Endothelial cell of umbilical vein (primary cell): ENCODE measurements around the gene ATAT1. TPM values are rescaled to one million over a fixed set of nuclear protein-coding genes. Genes with fewer than 3 reads are reported as not detected.

ENCODE experiments used
- BruUV-seq: library from RNA; stranded (reverse); fragments of 400-500 nt; replicated peaks from 2 replicates; lab custom pipeline; 2021; lab: Mats Ljungman, UMichigan
- CTCF ChIA-PET: fragments of 300-600, 350-600 bp; sonication (Branson Sonifier 250); formaldehyde crosslinking; loops from one replicate; lab custom pipeline; 2021; ENCODE audit warnings: antibody characterized with exemption, inconsistent platforms; lab: Charles Lee
- POLR2A ChIA-PET: fragments of 300-600, 350-600 bp; sonication (Branson Sonifier 250); formaldehyde crosslinking; loops from one replicate; lab custom pipeline; 2021; ENCODE audit warnings: antibody characterized with exemption, inconsistent platforms; lab: Charles Lee
- DNase-seq: peaks from one replicate; pipeline ENCODE4 v3.0.0-alpha.2; 2011; ENCODE audit warnings: low read depth, low spot score
- FAIRE-seq: peaks from 2 replicates; lab custom pipeline; 2011; peaks lifted over from hg19 to GRCh38; lab: Jason Lieb, UNC
- H2AFZ ChIP-seq: 2 replicates; pipeline ENCODE4 v1.6.0; 2012; ENCODE audit warnings: low read depth, low read length, control low read depth, inconsistent platforms
- H3K27ac ChIP-seq: 2 replicates; pipeline ENCODE4 v1.5.1; 2011; ENCODE audit warnings: low read depth, mild to moderate bottlenecking, control low read depth, low read length, moderate library complexity; ENCODE audit not compliant: insufficient read depth
- H3K27me3 ChIP-seq, 2 experiments: 2 replicates each; pipeline versions ENCODE4 v1.6.0 to v1.6.1; 2011; ENCODE audit warnings: low read length in 2 of 2, mixed read lengths in 1 of 2; ENCODE audit not compliant: control insufficient read depth in 2 of 2, insufficient read depth in 2 of 2
- H3K36me3 ChIP-seq, 2 experiments: 2 replicates in 1 of 2; 3 replicates in 1 of 2; pipeline ENCODE4 v1.5.1; 2011; ENCODE audit warnings: low read length in 2 of 2, mild to moderate bottlenecking in 1 of 2, moderate library complexity in 1 of 2; ENCODE audit not compliant: control insufficient read depth in 2 of 2, insufficient read depth in 2 of 2; ENCODE audit errors: extremely low read depth in 1 of 2
- H3K4me1 ChIP-seq: 3 replicates; pipeline ENCODE4 v1.5.1; 2011; ENCODE audit warnings: mild to moderate bottlenecking, low read length; ENCODE audit not compliant: control insufficient read depth, insufficient read depth; ENCODE audit errors: extremely low read depth
- H3K4me2 ChIP-seq: 2 replicates; pipeline ENCODE4 v1.6.1; 2011; ENCODE audit warnings: low read length, control low read depth, mixed read lengths; ENCODE audit not compliant: insufficient read depth
- H3K4me3 ChIP-seq, 3 experiments: fragments of 200-600 bp in 1 of 3; sonication (generic), shearing (Covaris generic) in 1 of 3; replicated peaks in 1 of 3; 2 replicates each; pipeline ENCODE4 v1.5.1; 2011 to 2016; ENCODE audit warnings: control low read depth in 3 of 3, low read length in 3 of 3, mild to moderate bottlenecking in 2 of 3, inconsistent platforms in 1 of 3, low read depth in 1 of 3, moderate library complexity in 1 of 3; ENCODE audit not compliant: insufficient read depth in 1 of 3
- H3K79me2 ChIP-seq: 2 replicates; pipeline ENCODE4 v1.6.0; 2012; ENCODE audit warnings: low read length, inconsistent platforms; ENCODE audit not compliant: control insufficient read depth, insufficient read depth
- H3K9ac ChIP-seq: replicated peaks from 2 replicates; pipeline ENCODE3; 2011; ENCODE audit warnings: low read length, control low read depth; ENCODE audit not compliant: insufficient read depth; ENCODE audit errors: extremely low read depth
- H3K9me1 ChIP-seq: replicated peaks from 3 replicates; pipeline ENCODE4 v1.6.0; 2011; ENCODE audit warnings: mild to moderate bottlenecking, low read length; ENCODE audit not compliant: control insufficient read depth, insufficient read depth; ENCODE audit errors: extremely low read depth
- H3K9me3 ChIP-seq: replicated peaks from 2 replicates; pipeline ENCODE4 v1.5.1; 2012; ENCODE audit warnings: low read length, inconsistent platforms; ENCODE audit not compliant: control insufficient read depth, insufficient read depth
- H4K20me1 ChIP-seq: replicated peaks from 2 replicates; pipeline ENCODE3; 2011; ENCODE audit warnings: mild to moderate bottlenecking, low read length; ENCODE audit not compliant: control insufficient read depth, insufficient read depth; ENCODE audit errors: extremely low read depth
- EZH2 ChIP-seq: IDR thresholded peaks from 2 replicates; pipeline ENCODE4 v1.6.1; 2012; ENCODE audit warnings: borderline replicate concordance, low read depth, mild to moderate bottlenecking, moderate library complexity, low read length, inconsistent platforms; ENCODE audit not compliant: severe bottlenecking
- FOS ChIP-seq: IDR thresholded peaks from 2 replicates; pipeline ENCODE4 v1.6.1; 2011; ENCODE audit warnings: mild to moderate bottlenecking, low read length, moderate library complexity, borderline replicate concordance; ENCODE audit not compliant: insufficient read depth
- GATA2 ChIP-seq: IDR thresholded peaks from 2 replicates; pipeline ENCODE4 v1.7.0; 2011; ENCODE audit warnings: low read depth, mild to moderate bottlenecking, moderate library complexity, mixed read lengths, low read length; ENCODE audit not compliant: insufficient read length, insufficient read depth
- POLR2A ChIP-seq: IDR thresholded peaks from 2 replicates; pipeline ENCODE4 v1.6.1; 2012; ENCODE audit warnings: low read depth, mild to moderate bottlenecking, control low read depth, low read length
- POLR2AphosphoS5 ChIP-seq: IDR thresholded peaks from 2 replicates; pipeline ENCODE4 v1.6.1; 2012; ENCODE audit warnings: low read depth, mild to moderate bottlenecking, control low read depth, low read length, moderate library complexity; ENCODE audit not compliant: insufficient read depth
- dilution Hi-C: fragments of 300-500 bp; cut with MboI; formaldehyde crosslinking; loops from one replicate; pipeline ENCODE4 v1.15.0; 2019; ENCODE audit warnings: low sequenced_read_pairs; ENCODE audit not compliant: extremely low pct_ligation_motif_present
- intact Hi-C: fragments of 100-400 bp; cut with micrococcal nuclease; formaldehyde crosslinking; loops from one replicate; pipeline ENCODE4 v1.10.0; 2022
- polyA plus RNA-seq, 4 experiments: library from polyadenylated mRNA; depleted of rRNA in 3 of 4; stranded (reverse) in 3 of 4; unstranded in 1 of 4; fragments of >200 nt; gene quantifications; 2 replicates each; pipeline versions ENCODE4 v1.2.1 to v1.2.3, GENCODE V29; 2011 to 2012; ENCODE audit warnings: missing spikeins in 1 of 4
- total RNA-seq: library from RNA; stranded (reverse); gene quantifications from 2 replicates; pipeline ENCODE4 v1.2.3, GENCODE V29; 2021

ATAT1 gene
- total and polyA plus RNA-seq, 2 donors (not counting 3 experiments of a cell fraction or from before 2014, with no cell fraction given) = 17.4 to 18.4 TPM

- TF ChIP-seq POLR2AphosphoS5 = peak; percentile 45
- TF ChIP-seq GATA2 = peak; percentile 51
- no peak for TF ChIP-seq FOS
- no peak for TF ChIP-seq EZH2
Observed at GRCh38 chr6:30599625-30600324, 26.9 kb upstream of the ATAT1 start.

DNA sequence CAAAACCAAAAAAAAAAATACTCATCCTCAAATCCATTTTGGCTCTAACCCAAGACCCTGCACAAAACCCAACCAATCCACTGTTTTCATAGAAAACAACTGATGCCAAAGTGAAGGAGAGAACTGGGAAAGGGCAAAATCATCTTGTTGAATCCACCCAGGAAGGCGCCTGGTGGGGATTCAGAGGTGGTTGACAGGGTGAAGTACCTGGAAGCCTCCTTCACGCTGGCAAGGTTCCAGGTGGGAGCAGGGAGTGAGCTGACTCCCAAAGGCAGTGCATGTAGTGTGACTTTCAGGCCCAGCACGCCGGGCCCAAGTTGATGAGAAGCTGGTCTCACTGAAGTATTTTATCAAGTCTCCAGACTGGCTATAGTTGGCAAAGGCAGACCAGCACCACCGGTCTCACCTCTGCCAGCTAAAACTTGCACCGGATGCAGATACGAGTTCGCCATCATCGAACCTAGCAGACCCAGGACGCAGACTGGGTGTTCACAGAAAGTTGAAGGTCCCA lies 26.2 kb upstream of the ATAT1 start:
- ChIA-PET POLR2A (interaction anchor here (6.2 kb wide), 1 partner anchor 13 kb away, joined by 63 read pairs; no protein-coding TSS in a partner anchor), CTCF (interaction anchor here (0.5 to 8.8 kb wide), 10 partner anchors 10 to 487 kb away, joined by 3 to 149 read pairs (median 4); no protein-coding TSS in a partner anchor)
- no peak overlapping the region for H3K4me2 ChIP-seq
- H3K27ac ChIP-seq = no peak overlapping the region
- FAIRE-seq = no peak
- dilution Hi-C loops = no loop called here
- no peak overlapping the region for H2AFZ ChIP-seq
- no peak for DNase-seq
- intact Hi-C loops = no loop called here
- BruUV-seq = TSS peak; percentile 24
- no peaks in the 10 kb centered on the region for H3K9me3 ChIP-seq
- H3K9me1 ChIP-seq = no peaks in the 10 kb centered on the region
- peaks cover 8% of the 10 kb centered on the region for H3K4me1 ChIP-seq
- no peaks in the 10 kb centered on the region for H3K27me3 ChIP-seq
- H3K4me3 ChIP-seq = no peak overlapping the region
- peak; percentile 37 for TF ChIP-seq POLR2AphosphoS5
- no peak for TF ChIP-seq FOS
- TF ChIP-seq POLR2A = peak; percentile 20
- H4K20me1 ChIP-seq = no peaks in the 10 kb centered on the region
- H3K9ac ChIP-seq = no peak overlapping the region
- no peaks in the 10 kb centered on the region for H3K79me2 ChIP-seq
- peaks cover 34 to 48% of the 10 kb centered on the region in 2 experiments for H3K36me3 ChIP-seq

More at GRCh38 chr6:30599625-30600324, 26.9 kb upstream of the ATAT1 start:
- H3K36me3 ChIP-seq = peaks cover 30 to 44% of the 10 kb centered on the region in 2 experiments
- no TSS peak for BruUV-seq
- no peaks in the 10 kb centered on the region for H4K20me1 ChIP-seq
- intact Hi-C loops (no loop called here), dilution Hi-C loops (no loop called here)
- H3K27me3 ChIP-seq = no peaks in the 10 kb centered on the region
- no peak overlapping the region for H3K27ac ChIP-seq
- H3K4me2 ChIP-seq = no peak overlapping the region
- H3K9ac ChIP-seq = no peak overlapping the region
- no peak overlapping the region for H3K4me3 ChIP-seq
- H3K9me3 ChIP-seq = no peaks in the 10 kb centered on the region
- H3K4me1 ChIP-seq = peaks cover 8% of the 10 kb centered on the region
- no peaks in the 10 kb centered on the region for H3K79me2 ChIP-seq
- no peak overlapping the region for H2AFZ ChIP-seq
- H3K9me1 ChIP-seq = no peaks in the 10 kb centered on the region
- ChIA-PET POLR2A (interaction anchor here (0.7 to 6.2 kb wide), 2 partner anchors 14 to 51 kb away, joined by 4 to 63 read pairs; no protein-coding TSS in a partner anchor), CTCF (interaction anchor here (0.8 to 8.8 kb wide), 11 partner anchors 11 to 487 kb away, joined by 3 to 149 read pairs (median 5); no protein-coding TSS in a partner anchor)
- FAIRE-seq (peak; percentile 86), DNase-seq (peak; percentile 45)
